Skeletal muscle cell (primary cell): ENCODE results near the gene TRPV3.
"Not testable (repeated sequence)": the region's sequence is repeated elsewhere in the genome, so short reads cannot be mapped to it uniquely, and the experiment has no call there.

Source experiments
- DNase-seq: peaks from one replicate; pipeline ENCODE4 v3.0.0-alpha.2; 2010; ENCODE audit warnings: low read depth
- H3K4me3 ChIP-seq: 2 replicates; pipeline ENCODE4 v1.5.1; 2011; ENCODE audit warnings: low read depth, mild to moderate bottlenecking, control low read depth, low read length, moderate library complexity

Gene TRPV3

DNA sequence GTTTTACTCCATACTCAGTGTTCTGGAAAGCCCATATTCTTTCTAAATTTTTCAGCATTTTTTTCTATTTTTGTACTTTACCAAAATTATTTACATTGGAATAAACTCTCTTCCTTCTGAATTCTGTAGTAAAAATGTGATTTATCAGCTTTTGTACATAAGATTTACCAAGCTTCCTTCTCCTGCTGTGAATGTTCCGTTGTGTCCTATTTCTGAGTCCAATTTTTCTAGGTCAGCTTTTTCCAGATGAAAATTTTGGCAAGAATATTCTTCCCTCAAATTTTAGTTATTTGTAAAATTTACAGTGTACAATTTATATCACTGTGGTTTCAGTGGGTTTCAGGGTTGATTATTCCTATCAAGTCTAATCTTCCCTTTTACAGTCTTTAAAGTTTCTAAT, 54.3 kb downstream of the TRPV3 start:
- no peak overlapping the region for H3K4me3 ChIP-seq
- DNase-seq: no peak

DNA sequence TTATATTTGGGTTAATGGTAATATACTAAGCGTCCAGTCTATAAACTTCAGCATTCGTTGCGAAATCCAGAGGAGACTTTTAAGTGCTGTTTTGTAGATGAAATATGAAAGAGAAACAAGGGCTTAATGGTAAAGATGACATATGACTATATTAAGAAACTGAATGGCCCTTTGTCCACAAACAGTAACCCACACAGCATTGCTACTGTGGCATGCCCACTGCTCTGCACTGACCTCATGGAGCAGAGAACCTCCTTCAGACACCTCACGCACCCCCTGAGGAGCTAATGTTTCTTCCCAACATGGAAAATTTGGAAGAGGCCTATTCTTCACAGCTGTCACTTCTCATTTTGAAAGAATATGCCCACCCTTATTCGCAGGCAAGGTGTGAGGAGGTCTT, 55.1 kb downstream of the TRPV3 start:
- no peak overlapping the region for H3K4me3 ChIP-seq
- no peak for DNase-seq

DNA sequence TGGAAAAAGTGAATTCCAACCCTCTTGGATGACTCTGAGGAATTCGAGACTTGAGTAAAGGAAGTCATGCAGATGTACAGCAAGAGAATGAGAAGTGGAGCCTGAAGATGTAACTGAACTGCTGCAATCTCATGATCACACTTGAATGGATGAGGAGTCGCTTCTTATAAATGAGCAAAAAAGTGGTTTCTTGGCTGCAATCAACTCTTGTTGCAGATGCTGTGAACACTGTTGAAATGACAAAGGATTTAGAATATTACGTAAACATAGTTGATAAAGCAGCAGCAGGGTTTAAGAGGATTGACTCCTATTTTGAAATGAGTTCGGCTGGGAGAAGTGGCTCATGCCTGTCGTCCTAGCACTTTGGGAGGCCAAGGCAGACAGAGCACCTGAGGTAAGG, 56.3 kb downstream of the TRPV3 start:
- H3K4me3 ChIP-seq: no peak overlapping the region
- no peak for DNase-seq

DNA sequence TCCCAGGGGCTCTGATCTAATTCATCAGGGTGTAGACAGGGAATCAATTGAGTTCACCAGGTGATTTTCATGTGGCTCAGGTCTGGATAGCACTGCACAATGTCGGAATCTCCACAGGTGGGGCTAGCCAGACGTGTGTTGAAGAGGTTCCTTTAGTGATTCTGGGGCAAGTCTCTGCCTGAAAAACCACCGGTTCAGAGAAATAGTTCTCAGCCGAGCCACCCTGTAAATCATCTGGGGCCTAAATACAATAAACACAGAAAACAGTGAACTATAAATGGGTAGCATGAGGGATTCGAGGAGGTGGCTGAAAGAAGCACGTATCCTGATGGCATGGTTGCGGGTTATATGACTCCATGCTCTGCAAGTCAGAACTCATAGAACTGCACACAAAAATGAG, 60.5 kb downstream of the TRPV3 start:
- H3K4me3 ChIP-seq: no peak overlapping the region
- DNase-seq: no peak

DNA sequence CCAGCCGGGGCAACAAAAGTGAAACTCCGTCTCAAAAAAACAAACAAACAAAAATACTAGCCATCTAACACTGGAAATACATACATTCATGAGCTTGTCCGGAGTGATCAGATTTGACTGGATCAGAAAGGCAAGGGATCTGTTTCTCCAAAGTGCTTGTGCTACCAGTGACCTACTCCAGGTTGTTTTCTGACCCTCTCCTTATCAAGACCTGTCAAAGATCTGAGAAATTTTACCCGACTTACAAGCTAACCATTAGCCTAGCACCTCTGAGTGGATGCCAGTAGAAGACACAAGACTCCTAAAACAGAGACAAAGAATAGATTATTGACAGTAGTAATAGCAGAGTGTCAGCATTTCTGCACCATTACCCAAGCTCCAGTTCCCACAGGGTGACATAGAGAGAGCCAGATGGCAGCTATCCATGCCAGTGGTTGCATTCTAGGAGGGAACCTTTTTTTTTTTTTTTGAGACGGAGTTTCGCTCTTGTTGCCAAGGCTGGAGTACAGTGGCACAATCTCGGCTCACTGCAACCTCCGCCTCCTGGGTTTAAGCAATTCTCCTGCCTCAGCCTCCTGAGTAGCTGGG, 72.0 kb downstream of the TRPV3 start:
- H3K4me3 ChIP-seq: no peak overlapping the region
- DNase-seq: no peak

DNA sequence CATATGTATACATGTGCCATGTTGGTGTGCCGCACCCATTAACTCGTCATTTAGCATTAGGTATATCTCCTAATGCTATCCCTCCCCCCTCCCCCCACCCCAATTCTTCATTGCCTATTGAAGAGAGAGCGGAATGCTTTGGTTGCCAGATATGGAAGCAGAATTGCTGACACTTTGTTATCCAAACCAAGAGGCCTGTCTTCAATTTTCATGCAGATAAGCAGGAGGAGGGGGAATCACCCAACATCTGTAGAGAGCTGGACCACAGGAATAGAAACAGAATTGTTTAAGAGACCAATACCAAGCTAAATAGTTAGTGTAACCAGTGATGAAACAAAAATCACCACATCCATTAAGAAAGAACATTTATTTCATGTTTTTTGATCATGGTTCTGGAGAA, 74.8 kb downstream of the TRPV3 start:
- H3K4me3 ChIP-seq: no peak overlapping the region
- DNase-seq: no peak

DNA sequence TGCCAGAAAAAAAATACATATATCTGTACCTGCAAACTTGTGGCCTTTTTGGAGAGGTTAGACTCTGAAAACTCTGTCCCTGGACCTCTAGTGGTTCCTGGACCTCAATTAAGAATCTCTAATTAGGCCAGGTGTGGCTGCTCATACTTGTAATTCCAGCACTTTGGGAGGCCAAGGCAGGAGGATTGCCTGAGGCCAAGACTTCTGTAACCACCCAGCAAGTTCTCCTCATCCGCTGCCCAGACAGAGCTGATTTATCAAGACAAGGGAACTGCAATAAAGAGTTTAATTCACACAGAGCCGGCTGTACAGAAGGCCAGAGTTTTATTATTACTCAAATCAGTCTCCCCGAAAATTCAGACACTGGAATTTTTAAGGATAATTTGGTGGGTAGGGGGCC, 77.6 kb downstream of the TRPV3 start:
- H3K4me3 ChIP-seq: no peak overlapping the region
- no peak for DNase-seq

DNA sequence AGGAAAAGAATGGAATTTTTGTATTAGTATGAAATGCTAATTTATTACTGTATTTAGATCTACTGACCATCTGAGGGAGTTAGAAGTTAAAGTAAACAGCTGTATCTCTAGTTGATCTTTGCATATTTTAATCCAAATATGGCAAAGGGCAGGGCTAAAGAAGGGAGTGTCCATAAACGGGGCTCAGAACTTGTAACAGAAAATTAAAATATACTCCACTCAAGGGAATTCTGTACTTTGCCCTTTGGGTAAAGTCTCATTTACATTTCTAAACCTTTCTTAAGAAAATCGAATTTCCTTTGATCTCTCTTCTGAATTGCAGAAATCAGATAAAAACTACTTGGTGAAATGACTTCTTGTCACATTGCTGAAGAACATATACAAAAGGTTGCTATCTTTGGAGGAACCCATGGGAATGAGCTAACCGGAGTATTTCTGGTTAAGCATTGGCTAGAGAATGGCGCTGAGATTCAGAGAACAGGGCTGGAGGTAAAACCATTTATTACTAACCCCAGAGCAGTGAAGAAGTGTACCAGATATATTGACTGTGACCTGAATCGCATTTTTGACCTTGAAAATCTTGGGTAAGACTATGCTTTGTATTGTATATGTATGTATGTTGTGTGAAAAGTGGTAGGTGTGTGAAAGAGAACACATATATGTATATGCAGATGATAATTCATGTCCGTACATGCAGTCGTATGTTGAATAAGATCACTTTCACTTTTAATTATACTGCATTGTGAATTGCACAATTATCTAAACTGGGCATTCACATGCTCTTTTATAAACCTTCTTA, 81.6 kb downstream of the TRPV3 start, which contains the start of gene ASPA:
ASPA (plus strand) TSS at position 186 of the 799 bp plus-strand sequence; CDS start at position 349, 163 bp downstream.
- DNase-seq: no peak
- H3K4me3 ChIP-seq: no peak within 1 kb of the TSS

DNA sequence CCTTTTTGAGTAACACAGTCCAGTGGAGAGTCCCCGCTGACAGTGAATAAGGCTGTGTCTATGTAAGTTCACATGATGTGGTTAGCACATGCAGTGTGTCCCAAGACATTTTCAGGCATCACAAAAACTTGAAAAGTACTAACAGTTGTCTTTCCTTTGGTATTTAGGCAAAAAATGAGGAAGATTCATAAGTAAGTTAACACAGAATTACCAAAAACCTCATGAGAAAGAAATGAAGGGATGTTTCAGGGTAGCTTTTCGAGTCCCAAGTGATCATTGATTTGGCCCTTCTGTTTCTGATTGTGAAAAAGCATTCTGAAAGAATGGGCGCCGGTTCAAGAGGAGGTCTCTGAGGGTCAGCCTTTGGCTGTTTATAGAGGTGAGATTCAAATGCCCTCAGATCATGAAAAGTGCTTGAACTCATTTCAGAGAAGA, 82.3 kb downstream of the TRPV3 start:
- DNase-seq: no peak
- no peak overlapping the region for H3K4me3 ChIP-seq

DNA sequence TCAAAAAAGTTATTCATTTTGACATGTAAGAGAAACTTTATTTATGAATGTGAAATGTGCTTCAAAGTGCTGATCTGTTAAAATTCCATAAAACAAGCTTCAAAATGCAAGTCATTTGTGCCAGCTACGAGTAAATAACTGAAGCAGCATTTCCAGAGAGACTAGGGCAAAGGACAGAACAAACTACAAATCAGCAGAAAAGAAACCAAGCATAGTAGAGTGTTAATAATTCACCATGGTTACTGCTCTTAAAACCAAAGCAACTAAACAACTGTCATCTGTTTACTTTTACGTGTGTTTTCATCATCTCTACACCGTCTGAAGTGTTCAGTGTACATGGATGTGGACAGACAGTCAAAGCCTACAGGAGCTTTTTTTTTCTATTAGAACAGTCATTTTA, 83.4 kb downstream of the TRPV3 start:
- no peak for DNase-seq
- no peak overlapping the region for H3K4me3 ChIP-seq

DNA sequence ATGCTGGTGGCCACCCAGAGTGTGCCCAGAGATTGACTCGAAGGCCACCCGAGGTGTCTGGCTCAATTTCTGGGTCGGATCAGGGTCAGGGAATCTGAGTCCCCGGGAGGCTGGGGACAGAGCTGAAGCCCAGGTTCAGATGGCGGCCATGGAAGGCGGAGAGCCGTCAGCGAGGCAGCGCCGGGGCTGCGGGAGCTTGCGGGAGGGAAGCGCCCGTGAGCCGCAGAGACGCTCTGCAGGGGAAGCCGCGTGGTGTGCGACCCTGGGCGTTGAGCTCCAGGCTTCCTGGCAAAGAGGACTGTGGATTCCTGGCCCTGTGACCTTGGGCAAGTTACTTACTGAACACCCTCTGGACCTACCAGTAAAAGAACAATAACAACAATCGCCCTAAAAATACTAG, 85.5 kb downstream of the TRPV3 start:
- H3K4me3 ChIP-seq: no peak overlapping the region
- no peak for DNase-seq

DNA sequence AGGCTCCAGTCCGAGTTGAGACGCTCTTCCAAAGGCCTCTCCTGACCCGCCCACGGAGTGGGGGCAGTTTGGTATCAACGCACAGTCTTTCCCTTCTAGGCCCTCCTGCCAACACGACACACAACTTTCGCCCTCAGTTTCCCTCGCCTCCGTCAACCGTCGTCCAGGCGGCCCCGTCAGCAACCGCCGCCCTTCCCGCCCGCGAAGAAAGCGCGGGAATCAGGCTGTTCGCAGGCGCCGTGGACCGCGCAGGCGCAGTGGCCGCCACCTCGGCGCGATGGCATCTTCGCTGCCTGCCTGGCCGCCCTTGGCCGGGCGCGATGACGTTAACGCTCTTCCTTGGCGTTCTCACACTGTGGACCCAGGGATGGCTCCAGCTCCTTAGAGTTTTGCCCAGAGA, 86.0 kb downstream of the TRPV3 start, which contains the start of gene SPATA22:
SPATA22 (minus strand) TSS at position 221 of the 400 bp plus-strand sequence. CDS start 2,494 bp downstream, outside the sequence.
- DNase-seq: no peak
- no peak within 1 kb of the TSS for H3K4me3 ChIP-seq

DNA sequence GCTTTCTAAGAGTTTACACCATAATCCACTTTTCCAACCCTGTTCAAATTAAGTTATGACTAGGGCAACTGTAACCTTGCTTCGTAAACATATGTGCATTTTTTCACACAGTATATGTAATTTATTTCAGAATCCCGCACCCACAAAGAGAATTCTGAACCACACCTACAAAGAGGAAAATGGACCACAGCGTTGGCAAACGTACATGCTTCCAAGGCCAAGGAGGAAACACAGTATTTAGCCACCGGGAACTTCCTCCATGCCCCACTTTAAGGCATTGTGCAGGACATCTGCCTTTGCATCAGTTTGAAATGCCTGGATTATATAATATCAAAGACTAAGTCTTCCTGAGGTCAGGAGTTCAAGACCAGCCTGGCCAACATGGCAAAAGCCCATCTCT, 88.1 kb downstream of the TRPV3 start:
- DNase-seq: no peak
- no peak overlapping the region for H3K4me3 ChIP-seq

DNA sequence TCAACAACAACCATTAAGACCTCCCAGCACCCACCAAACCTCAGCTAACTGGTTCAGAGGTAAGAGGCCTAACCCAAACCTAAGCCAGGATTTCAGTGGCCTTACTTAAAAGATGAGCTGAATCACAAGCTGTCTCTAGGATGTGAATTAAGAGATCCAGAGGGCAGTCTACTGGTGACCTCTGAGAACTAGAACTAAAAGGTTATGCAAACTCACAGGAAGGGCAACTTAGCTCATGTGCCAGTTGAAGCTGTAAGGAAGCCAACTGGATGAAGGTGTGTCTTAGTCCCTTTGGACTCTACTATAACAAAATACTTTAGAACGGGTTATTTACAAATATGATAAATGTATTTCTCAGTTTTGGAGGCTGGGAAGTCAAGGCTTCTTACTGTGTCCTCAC, 91.3 kb downstream of the TRPV3 start:
- not testable (repeated sequence) for DNase-seq, H3K4me3 ChIP-seq
